Measurements from ENCODE around the gene CSNK2A1. TPM values are rescaled to one million over a fixed set of nuclear protein-coding genes. Genes with fewer than 3 reads are reported as not detected.

Gene CSNK2A1
- polyA plus RNA-seq, 1 donor from 2014 or later, result 255 TPM

- H3K27me3 ChIP-seq (ENCODE audit: insufficient read depth, low read depth, low read length), result no peaks in the 10 kb centered on the region
- peaks cover 100% of the 10 kb centered on the region for H3K79me2 ChIP-seq (replicated peaks; ENCODE audit: insufficient read depth, low read length)
- H3K27ac ChIP-seq (ENCODE audit: low read length), result no peak overlapping the region
- H3K9me2 ChIP-seq (ENCODE audit: insufficient read depth, low read length), result no peaks in the 10 kb centered on the region
- no peak overlapping the region for H3K4me2 ChIP-seq (ENCODE audit: low read length)
- H3K9ac ChIP-seq (ENCODE audit: low read length), result no peak overlapping the region
- H2AFZ ChIP-seq (ENCODE audit: low read depth, low read length), result no peak overlapping the region
- no peaks in the 10 kb centered on the region for H3F3A ChIP-seq (ENCODE audit: insufficient read depth, low read length, poor library complexity, severe bottlenecking)
- H3K9me3 ChIP-seq (ENCODE audit: low read length), result peaks cover 9% of the 10 kb centered on the region
- H3K4me3 ChIP-seq (ENCODE audit: low read length), result no peak overlapping the region
- TF ChIP-seq EZH2 (IDR thresholded peaks at IDR 0.05; ENCODE audit: borderline replicate concordance, insufficient read depth, low read length, poor library complexity, severe bottlenecking), result no peak
- no peak for TF ChIP-seq CTCF (IDR thresholded peaks at IDR 0.05; ENCODE audit: poor library complexity, severe bottlenecking)
- peaks cover 7% of the 10 kb centered on the region for H3K36me3 ChIP-seq (ENCODE audit: insufficient read depth, low read length)
- H4K20me1 ChIP-seq (ENCODE audit: insufficient read depth), result no peaks in the 10 kb centered on the region
Measured at GRCh38 chr20:532530-532929, 11.1 kb downstream of the CSNK2A1 start.

- H3K4me2 ChIP-seq (ENCODE audit: low read length), result no peak overlapping the region
- H3K9ac ChIP-seq (ENCODE audit: low read length), result no peak overlapping the region
- H3K27ac ChIP-seq (ENCODE audit: low read length), result no peak overlapping the region
- H3K4me3 ChIP-seq (ENCODE audit: low read length), result no peak overlapping the region
- H3K9me2 ChIP-seq (ENCODE audit: insufficient read depth, low read length), result no peaks in the 10 kb centered on the region
- H3K79me2 ChIP-seq (replicated peaks; ENCODE audit: insufficient read depth, low read length), result peaks cover 100% of the 10 kb centered on the region
- no peaks in the 10 kb centered on the region for H3K27me3 ChIP-seq (ENCODE audit: insufficient read depth, low read depth, low read length)
- peaks cover 8% of the 10 kb centered on the region for H3K36me3 ChIP-seq (ENCODE audit: insufficient read depth, low read length)
- peaks cover 15% of the 10 kb centered on the region for H3K9me3 ChIP-seq (ENCODE audit: low read length)
- no peak for TF ChIP-seq POLR2AphosphoS5 (IDR thresholded peaks at IDR 0.05)
- TF ChIP-seq SMC3 (conservative IDR thresholded peaks at IDR 0.05; ENCODE audit: poor library complexity), result no peak
- TF ChIP-seq TAF1 (IDR thresholded peaks at IDR 0.05; ENCODE audit: low read depth), result no peak
- TF ChIP-seq EP300 (conservative IDR thresholded peaks at IDR 0.05; ENCODE audit: poor library complexity, severe bottlenecking), result no peak
- TF ChIP-seq RAD21 (conservative IDR thresholded peaks at IDR 0.05), result no peak
- no peak for TF ChIP-seq CTCF (IDR thresholded peaks at IDR 0.05; ENCODE audit: poor library complexity, severe bottlenecking)
- TF ChIP-seq MXI1 (conservative IDR thresholded peaks at IDR 0.05; ENCODE audit: poor library complexity, severe bottlenecking), result no peak
- TF ChIP-seq REST (IDR thresholded peaks at IDR 0.05; ENCODE audit: borderline replicate concordance), result no peak
- no peak for TF ChIP-seq EZH2 (IDR thresholded peaks at IDR 0.05; ENCODE audit: borderline replicate concordance, insufficient read depth, low read length, poor library complexity, severe bottlenecking)
- no peaks in the 10 kb centered on the region for H3F3A ChIP-seq (ENCODE audit: insufficient read depth, low read length, poor library complexity, severe bottlenecking)
- no peak overlapping the region for H2AFZ ChIP-seq (ENCODE audit: low read depth, low read length)
- no peaks in the 10 kb centered on the region for H4K20me1 ChIP-seq (ENCODE audit: insufficient read depth)
Measured at GRCh38 chr20:531608-532007, 12.0 kb downstream of the CSNK2A1 start.
